Vagina (tissue), 2 donors: Measurements from ENCODE around the gene CDHR3.

Source experiments
- POLR2A ChIP-seq, 2 donors: fragments of 450-650 bp; IDR thresholded peaks; one replicate each; pipeline ENCODE4 v1.6.1; 2017; ENCODE audit warnings: antibody characterized with exemption in 2 of 2, mild to moderate bottlenecking in 2 of 2, moderate library complexity in 2 of 2
- POLR2AphosphoS5 ChIP-seq, 2 donors: sonication (generic); formaldehyde crosslinking; IDR thresholded peaks; one replicate each; pipeline ENCODE4 v1.9.0; 2017; ENCODE audit warnings: antibody characterized with exemption in 2 of 2, mild to moderate bottlenecking in 2 of 2, low read depth in 1 of 2; ENCODE audit not compliant: insufficient read depth in 1 of 2

DNA sequence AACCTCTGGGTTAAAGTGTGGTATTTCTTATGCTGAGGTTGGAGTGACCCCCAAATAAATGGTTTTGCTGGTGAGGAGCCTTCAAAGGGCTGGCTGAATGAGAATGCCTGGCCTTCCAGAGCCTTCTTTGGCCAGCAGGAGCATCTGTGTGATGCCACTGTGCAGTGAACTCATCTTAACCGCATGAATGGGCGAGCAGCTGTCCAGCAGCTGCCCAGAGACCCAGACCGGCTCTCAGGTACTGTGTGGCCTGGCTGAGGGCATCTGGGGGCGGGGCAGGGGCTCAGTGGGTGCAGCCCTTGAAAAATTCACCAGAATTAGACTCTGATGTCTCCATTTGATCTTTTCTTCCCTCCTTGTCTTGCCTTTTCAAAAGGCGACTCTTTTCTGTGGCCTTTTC, 90.0 kb downstream of the CDHR3 start:
- no peak for TF ChIP-seq POLR2A (IDR thresholded peaks at IDR 0.05)
- no peak for TF ChIP-seq POLR2AphosphoS5 (IDR thresholded peaks at IDR 0.05; ENCODE audit: insufficient read depth in 1 of 2, low read depth in 1 of 2)
